AML-193 (cell line): ENCODE results near the gene TNFRSF12A.
A peak's percentile ranks its signal among the peaks of the same experiment; 100 is the strongest.

ENCODE experiments used
- DNase-seq, 2 experiments: peaks; one replicate each; lab custom pipeline; 2025; lab: John Stamatoyannopoulos, UW

Gene TNFRSF12A

GRCh38 chr16:3020247-3020603 lies at the start of gene TNFRSF12A:
Gene TNFRSF12A (plus strand): TSS chr16:3020368. CDS start chr16:3020398, 30 bp downstream.
- DNase-seq = peak; percentile 63 to 68

GRCh38 chr16:2970563-2970962 lies 49.6 kb upstream of the TNFRSF12A start:
- DNase-seq = no peak

GRCh38 chr16:2971134-2971984 lies 48.8 kb upstream of the TNFRSF12A start:
- DNase-seq = no peak

DNA sequence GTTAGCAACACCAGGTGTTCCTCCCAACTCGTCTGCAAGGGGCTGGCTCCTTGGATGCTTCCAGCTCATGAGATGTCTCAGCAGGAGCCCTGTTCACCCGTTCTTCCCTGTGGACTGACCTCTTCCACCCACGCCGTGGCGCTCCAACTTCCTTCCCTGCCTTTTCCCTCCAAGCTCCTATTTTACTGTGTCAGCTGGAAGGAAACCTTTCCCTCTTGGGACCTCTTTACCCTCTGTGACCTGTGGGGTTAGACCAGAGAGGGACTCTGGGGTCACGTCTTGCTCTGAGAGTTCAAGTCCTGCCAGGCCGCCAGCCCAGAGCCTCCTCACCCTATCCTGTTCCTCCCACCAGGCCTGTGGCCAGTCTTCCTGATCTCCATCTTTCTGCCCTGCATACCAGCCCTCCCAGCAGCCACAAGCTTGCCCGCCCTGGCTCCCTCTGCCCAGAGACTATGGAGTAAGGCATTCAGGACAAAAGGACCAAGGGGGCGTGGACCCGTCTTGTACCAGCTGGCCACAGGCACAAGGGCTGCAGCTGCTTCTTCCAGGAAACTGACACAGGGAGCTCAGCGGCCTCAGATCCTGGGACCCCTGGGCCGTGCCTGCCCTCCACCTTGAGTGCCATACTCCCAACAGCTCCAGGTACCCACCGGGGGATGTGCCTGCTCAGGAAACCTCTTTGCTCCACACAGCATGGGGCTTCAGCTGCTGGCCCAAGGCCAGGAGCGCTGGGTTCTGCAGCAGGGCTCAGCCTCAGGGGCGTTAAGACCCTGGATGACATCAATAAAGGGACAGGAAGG lies 48.0 kb upstream of the TNFRSF12A start:
- DNase-seq = no peak

DNA sequence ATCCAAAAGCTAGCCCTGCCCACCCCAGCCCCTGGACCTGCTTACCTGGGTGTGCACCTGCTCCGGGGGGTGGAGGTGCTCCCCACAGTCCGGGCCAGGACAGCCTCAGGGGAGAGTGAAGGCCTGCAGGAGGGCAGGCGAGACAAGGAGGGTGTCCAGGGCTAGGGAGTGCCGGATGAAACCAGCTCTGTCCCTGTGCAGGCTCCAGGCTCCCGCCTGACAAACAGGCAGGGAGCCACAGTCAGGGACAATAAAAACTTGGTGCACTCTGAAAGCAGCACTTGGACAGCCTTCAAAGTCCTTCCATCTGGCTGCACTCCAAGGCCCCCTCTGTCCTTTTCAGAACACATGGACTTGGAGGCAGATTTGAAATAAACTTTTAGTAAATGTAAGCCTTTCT lies 47.1 kb upstream of the TNFRSF12A start:
- no peak for DNase-seq

DNA sequence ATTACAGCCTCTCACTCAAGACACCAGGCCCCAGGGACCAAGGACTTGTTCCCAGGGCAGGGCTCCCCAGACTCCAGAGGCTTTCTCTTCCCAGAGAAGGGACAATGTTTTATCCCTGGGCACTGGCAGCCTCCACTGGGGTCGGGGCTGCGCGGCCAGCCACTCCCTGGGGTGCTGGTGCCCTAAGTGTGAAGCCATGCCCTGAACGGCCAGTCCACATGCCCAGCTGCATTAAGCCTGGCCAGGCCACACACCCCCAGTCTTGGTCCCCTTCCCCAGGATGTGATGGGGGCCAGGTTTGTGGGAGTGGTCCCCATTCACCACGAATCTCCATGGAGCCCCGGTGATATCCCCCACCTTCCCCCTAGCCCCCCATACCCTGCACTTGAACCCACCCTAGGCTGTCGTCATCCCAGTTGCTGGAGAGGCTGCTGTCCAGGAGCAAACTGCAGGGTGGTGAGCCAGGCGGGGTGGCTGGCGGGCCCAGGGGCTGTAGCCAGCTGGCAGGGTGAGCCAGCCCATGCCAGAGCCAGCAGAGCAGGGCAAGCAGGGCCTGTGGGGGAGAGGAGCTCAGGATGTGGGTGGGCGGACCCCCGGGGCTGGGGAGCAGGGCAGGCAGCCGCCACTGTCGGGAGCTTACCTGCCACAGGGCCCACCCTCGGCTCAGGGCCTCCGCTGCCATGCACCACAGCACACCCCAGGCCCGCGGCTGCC lies 46.4 kb upstream of the TNFRSF12A start:
- DNase-seq = no peak

DNA sequence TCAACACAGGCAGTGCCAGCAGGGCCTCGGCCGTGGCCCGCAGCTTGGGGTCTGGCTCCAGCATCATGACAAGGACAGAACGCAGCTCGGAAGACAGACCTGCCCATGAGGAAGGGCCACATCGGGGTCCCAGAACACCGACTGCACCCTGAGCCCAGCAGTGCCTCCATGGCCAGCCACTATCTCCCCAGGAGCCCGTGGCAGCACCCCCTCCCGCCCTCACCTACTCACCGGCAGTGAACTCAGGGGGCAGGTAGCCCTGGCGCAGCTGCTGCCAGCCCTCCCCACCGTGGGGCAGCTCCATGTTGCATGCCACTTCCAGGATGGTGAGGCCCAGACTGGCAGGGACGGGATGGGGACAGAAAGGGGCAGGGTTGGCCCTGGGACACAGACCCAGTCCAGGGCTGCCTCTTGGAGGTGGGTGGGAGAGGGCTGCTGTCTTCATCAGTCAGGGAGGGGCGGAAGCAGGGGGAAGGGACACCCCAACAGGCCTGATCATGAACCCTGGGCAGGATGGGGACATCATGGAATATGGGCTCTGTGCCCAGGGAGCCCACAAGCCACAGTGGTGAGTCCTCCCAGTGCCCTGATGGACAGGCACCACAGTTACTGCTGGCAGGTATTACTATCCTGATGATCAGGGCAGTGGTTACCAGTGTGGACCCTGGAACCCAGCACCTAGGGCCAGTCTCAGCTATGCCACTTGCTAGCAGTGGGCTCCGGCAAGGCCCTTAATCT lies 45.7 kb upstream of the TNFRSF12A start:
- DNase-seq = no peak

DNA sequence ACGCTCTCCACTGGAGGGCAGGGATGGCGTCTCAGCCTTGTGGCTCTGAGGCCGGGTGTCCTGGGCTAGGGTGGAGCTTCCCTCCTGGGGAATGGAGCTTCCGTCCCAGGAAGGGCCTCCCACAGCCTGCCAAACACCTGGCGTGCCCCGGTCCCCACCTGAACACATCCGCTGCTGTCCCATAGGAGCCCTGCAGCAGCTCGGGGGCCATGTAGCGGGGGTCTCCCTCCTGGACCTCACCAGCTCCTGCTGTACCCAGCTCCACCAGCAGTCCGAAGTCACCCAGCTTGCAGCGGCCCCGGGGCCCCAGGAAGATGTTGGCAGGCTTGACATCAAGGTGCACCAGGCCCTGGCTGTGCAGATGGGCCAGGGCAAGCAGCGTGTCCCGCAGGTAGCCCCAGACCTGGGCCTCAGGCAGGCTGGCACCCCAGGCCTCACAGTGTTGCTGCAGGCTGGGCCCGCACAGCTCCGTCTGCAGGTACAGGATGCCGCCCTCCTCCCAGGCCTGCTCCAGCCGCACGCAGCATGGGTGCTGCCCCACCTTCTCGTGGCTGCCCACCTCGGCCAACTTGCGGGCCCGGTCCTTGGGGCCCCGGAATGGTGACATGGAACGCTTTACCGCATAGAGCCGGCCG lies 44.9 kb upstream of the TNFRSF12A start:
- DNase-seq = no peak

GRCh38 chr16:2976201-2976600 lies 44.0 kb upstream of the TNFRSF12A start:
- DNase-seq = no peak

DNA sequence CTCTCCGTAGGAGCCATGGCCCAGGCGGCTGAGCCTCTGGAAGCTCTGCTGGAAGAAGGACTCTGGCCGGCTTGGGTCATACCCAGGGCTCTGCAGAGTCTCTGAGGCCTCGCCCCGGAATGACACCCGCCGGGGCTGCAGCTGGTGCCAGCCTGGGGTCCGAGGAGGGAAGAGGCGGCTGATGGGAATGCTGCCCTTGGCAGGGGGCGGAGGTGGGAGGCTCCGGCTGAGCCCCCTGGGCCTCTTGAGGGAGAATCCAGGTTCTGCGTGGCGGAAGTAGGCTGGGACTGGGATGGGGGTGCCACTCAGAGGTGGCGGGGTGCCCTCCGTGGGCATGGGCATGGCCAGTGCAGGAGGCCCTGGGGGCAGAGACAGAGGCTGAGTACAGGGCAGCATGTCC lies 43.5 kb upstream of the TNFRSF12A start:
- no peak for DNase-seq

- no peak for DNase-seq
These were observed 42.7 kb upstream of the TNFRSF12A start for GRCh38 chr16:2977440-2977839.

- DNase-seq = peak in 1 of 2 experiments; percentile 26
These were observed 40.4 kb upstream of the TNFRSF12A start for GRCh38 chr16:2979669-2980226.

GRCh38 chr16:2980227-2981176 lies 39.7 kb upstream of the TNFRSF12A start, which contains the start of gene PKMYT1:
Gene PKMYT1 (minus strand): TSS chr16:2980446. CDS start chr16:2979657, 789 bp downstream.
- DNase-seq = peak; percentile 84 to 85

- DNase-seq = no peak
These were observed 38.8 kb upstream of the TNFRSF12A start for GRCh38 chr16:2981177-2981898.

GRCh38 chr16:2981899-2982250 lies 38.3 kb upstream of the TNFRSF12A start:
- DNase-seq = no peak

DNA sequence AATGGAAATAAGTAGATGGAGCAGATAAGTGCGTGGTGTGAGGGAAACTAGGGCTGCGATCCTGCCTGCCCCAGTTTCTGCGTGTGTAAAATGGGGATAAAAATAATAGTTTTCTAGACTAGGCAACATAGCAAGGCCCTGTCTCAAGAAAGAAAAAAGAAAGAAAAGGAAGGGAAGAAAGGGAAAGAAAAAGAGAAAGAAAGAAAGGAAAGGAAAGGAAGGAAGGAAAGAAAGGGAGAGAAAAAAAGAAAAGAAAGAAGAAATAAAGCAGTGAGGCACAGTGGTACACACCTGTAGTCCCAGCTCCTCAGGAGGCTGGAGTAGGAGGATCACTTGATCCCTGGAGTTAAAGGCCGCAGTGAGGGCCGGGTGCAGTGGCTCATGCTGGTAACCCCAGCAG lies 37.8 kb upstream of the TNFRSF12A start:
- DNase-seq = no peak

DNA sequence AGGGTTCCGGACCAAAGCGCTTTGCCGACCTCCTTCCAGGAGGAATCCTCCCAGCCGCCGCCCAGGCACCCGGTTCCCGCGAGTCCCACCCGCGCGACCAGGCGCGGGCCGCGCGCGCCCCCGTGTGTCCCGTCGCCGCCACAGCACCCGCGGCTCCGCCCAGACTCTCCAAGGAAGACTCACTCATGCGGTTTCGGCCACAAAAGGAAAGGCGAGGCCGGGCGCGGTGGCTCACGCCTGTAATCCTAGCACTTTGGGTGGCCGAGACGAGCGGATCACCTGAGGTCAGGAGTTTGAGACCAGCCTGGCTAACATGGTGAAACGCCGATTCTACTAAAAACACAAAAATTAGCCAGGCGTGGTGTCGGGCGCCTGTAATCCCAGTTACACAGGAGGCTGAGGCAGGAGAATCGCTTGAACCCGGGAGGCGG lies 36.4 kb upstream of the TNFRSF12A start:
- peak; percentile 47 to 50 for DNase-seq

DNA sequence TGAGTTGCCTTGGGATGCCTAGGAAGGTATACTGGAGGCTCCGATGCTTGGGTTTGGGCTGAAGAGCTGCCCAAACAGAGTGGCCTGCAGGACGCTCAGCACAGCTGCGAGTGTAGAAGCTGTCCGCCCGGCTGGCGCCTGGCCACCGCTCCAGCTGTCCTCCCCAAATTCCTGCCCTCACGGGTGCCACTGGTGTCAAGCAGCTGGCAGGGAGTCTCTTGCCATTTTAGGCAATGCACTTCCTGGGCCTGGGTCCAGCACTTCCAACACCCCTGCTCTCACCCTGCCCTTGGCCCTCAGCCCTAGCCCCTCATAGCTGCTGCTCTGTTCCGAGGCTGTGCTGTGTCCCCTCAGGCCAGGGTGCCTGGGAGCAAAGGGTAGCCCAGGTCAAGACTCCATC lies 34.7 kb upstream of the TNFRSF12A start:
- DNase-seq = no peak

DNA sequence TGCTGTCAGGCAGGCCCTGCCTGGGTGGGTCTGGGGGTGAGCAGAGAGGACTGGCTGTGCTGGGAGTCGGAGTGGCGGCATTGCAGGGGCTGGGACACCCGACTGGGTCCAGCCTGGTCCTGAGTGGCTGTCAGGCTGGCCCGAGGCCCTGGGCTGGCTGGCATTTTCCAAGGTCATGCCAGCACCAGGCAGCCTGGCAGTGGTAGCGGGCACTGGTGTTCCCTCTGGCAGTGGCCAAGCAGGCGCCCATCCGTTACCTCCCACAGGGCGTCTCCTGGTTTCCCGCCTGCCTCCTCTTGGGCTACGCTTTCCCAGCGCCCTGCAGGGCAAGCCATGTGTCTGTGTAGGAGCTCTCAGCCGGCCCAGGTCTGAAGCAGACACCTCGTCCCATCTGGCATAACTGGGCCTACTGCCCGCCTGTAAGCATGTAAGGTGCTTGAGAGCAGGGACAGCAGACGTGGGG lies 34.2 kb upstream of the TNFRSF12A start:
- no peak for DNase-seq
